Hepatocyte (in vitro differentiated cells): ENCODE data around the gene IL16.
"Not testable (repeated sequence)": the region's sequence is repeated elsewhere in the genome, so short reads cannot be mapped to it uniquely, and the experiment has no call there.

ENCODE experiments used
- EZH2 ChIP-seq: fragments of 200-600 bp; sonication (generic); IDR thresholded peaks from 2 replicates; pipeline ENCODE4 v1.6.1; 2016; ENCODE audit warnings: antibody characterized with exemption, mild to moderate bottlenecking, borderline replicate concordance
- EZH2phosphoT487 ChIP-seq: fragments of 200-600 bp; sonication (generic); IDR thresholded peaks from one replicate; pipeline ENCODE4 v1.6.1; 2018; ENCODE audit warnings: antibody characterized with exemption, mild to moderate bottlenecking, low read depth, moderate library complexity; ENCODE audit not compliant: unreplicated experiment, severe bottlenecking
- TF ChIP-seq, protein P1 (sequence below): fragments of 200-600 bp; sonication (generic); IDR thresholded peaks from 2 replicates; pipeline ENCODE4 v1.5.1; 2016; ENCODE audit warnings: antibody characterized with exemption, mild to moderate bottlenecking; ENCODE audit not compliant: poor library complexity

DNA sequence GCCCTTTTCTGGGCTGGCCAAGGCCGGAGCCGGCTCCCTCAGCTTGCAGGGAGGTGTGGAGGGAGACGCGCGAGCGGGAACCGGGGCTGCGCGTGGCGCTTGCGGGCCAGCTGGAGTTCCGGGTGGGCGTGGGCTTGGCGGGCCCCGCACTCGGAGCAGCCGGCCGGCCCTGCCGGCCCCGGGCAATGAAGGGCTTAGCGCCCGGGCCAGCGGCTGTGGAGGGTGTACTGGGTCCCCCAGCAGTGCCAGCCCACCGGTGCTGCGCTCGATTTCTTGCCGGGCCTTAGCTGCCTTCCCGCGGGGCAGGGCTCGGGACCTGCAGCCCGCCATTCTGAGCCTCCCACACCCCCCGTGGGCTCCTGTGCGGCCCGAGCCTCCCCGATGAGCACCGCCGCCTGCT, 38.1 kb upstream of the IL16 start:
- TF ChIP-seq, protein P1, sequence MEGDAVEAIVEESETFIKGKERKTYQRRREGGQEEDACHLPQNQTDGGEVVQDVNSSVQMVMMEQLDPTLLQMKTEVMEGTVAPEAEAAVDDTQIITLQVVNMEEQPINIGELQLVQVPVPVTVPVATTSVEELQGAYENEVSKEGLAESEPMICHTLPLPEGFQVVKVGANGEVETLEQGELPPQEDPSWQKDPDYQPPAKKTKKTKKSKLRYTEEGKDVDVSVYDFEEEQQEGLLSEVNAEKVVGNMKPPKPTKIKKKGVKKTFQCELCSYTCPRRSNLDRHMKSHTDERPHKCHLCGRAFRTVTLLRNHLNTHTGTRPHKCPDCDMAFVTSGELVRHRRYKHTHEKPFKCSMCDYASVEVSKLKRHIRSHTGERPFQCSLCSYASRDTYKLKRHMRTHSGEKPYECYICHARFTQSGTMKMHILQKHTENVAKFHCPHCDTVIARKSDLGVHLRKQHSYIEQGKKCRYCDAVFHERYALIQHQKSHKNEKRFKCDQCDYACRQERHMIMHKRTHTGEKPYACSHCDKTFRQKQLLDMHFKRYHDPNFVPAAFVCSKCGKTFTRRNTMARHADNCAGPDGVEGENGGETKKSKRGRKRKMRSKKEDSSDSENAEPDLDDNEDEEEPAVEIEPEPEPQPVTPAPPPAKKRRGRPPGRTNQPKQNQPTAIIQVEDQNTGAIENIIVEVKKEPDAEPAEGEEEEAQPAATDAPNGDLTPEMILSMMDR = not testable (repeated sequence)
- not testable (repeated sequence) for TF ChIP-seq EZH2phosphoT487, EZH2
